HepG2 (cell line): ENCODE data around the gene CSNK1G1. TPM values are rescaled to one million over a fixed set of nuclear protein-coding genes. Genes with fewer than 3 reads are reported as not detected.

ENCODE experiments used
- AFF4 ChIP-seq: sonication (generic); formaldehyde crosslinking; IDR thresholded peaks from 2 replicates; pipeline ENCODE4 v1.4.0; 2020; ENCODE audit warnings: missing genetic modification reagents
- CENPT ChIP-seq: sonication (generic); formaldehyde crosslinking; IDR thresholded peaks from 2 replicates; pipeline ENCODE4 v1.8.0; 2022; ENCODE audit warnings: low read depth, mild to moderate bottlenecking, moderate library complexity, missing genetic modification reagents
- FOXJ3 ChIP-seq: sonication (generic); formaldehyde crosslinking; IDR thresholded peaks from 2 replicates; pipeline ENCODE4 v1.4.0; 2020; ENCODE audit warnings: missing genetic modification reagents, mild to moderate bottlenecking, borderline replicate concordance
- KDM3A ChIP-seq: IDR thresholded peaks from 2 replicates; pipeline ENCODE4 v1.6.1; 2018; ENCODE audit warnings: low read depth, missing compliant biosample characterization
- KIAA2018 ChIP-seq: sonication (generic); formaldehyde crosslinking; IDR thresholded peaks from 2 replicates; pipeline ENCODE4 v1.5.0; 2020; ENCODE audit warnings: mild to moderate bottlenecking, missing genetic modification reagents, borderline replicate concordance
- MEF2D ChIP-seq: sonication (generic); formaldehyde crosslinking; IDR thresholded peaks from 2 replicates; pipeline ENCODE4 v1.5.1; 2020; ENCODE audit warnings: mild to moderate bottlenecking, missing genetic modification reagents
- PRDM15 ChIP-seq: sonication (generic); formaldehyde crosslinking; IDR thresholded peaks from 2 replicates; pipeline ENCODE4 v1.4.0; 2020; ENCODE audit warnings: missing genetic modification reagents
- TCF12 ChIP-seq, 2 experiments: fragments of 450-650 bp in 1 of 2; sonication (generic) in 1 of 2; formaldehyde crosslinking in 1 of 2; IDR thresholded peaks; 2 replicates each; pipeline versions ENCODE4 v1.6.1 to v1.8.0; 2017 to 2022; ENCODE audit warnings: antibody characterized with exemption in 1 of 2, mild to moderate bottlenecking in 1 of 2, missing genetic modification reagents in 1 of 2, moderate library complexity in 1 of 2
- polyA plus RNA-seq, 8 experiments: library from polyadenylated mRNA; depleted of rRNA in 3 of 8; stranded (reverse) in 7 of 8; unstranded in 1 of 8; fragments of >200 nt; fragmentation: Illumina TruSeq in 4 of 8; extraction: Trizol in 4 of 8; gene quantifications; 2 replicates each; pipeline versions ENCODE4 v1.2.1 to v1.2.3, GENCODE V29; 2011 to 2016; ENCODE audit warnings: low read depth in 4 of 8, missing spikeins in 1 of 8, mixed read lengths in 1 of 8; ENCODE audit not compliant: insufficient read depth in 1 of 8
- total RNA-seq, 5 experiments: library from RNA; depleted of rRNA; stranded (reverse); fragments of >200 nt; fragmentation: Illumina TruSeq; extraction: Trizol; gene quantifications; 2 replicates each; pipeline ENCODE4 v1.2.3, GENCODE V29; 2016; ENCODE audit warnings: low read depth in 1 of 5

CSNK1G1 gene
- total and polyA plus RNA-seq, 2 of the 13 experiments (the other 11 are each of a cell fraction or from before 2014, with no cell fraction given) = 8.5 to 12.6 TPM

GRCh38 chr15:64216730-64217428 is 139.1 kb downstream of the CSNK1G1 start (continued):
- TF ChIP-seq KIAA2018 (CRISPR knock-in tag) (no peak), MEF2D (CRISPR knock-in tag) (peak; percentile 72; the same call in 1 of the 2 replicates), CENPT (CRISPR knock-in tag) (no peak), KDM3A (CRISPR knock-in tag) (0 out of 2 replicates have a peak, but pooled peaks have one; percentile 14), TCF12 (IDR thresholded peaks at IDR 0.05) (no peak), TCF12 (CRISPR knock-in tag; IDR thresholded peaks at IDR 0.05) (no peak), AFF4 (CRISPR knock-in tag) (no peak), PRDM15 (CRISPR knock-in tag) (no peak), FOXJ3 (CRISPR knock-in tag) (peak; percentile 83; the same call in 1 of the 2 replicates)
